Measurements from ENCODE around the gene DYRK4.

DNA sequence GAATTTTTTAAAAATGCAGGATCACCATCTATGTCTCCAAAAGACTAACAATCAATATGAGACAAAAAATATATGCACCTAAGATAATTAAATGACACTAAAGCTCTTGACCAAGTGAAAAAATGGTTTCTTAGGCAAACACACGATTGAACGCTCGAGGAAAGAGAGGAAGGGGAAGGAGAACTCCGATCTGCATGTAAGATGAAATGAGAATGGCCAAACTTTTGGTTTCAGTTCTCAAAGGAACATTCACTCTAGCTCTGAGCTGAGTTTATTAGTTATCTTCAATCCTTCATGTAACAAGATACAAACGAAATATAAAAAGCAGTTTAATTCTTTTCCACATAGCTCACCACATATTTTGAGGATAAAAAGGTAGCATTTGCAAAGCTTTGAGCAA, 2.8 kb downstream of the DYRK4 start:
- TF ChIP-seq ZNF274 (IDR thresholded peaks at IDR 0.05; ENCODE audit: low read depth, low read length) (no peak), SUZ12 (IDR thresholded peaks at IDR 0.05; ENCODE audit: extremely low read depth, insufficient read depth, insufficient read length) (no peak)

Measured in NT2/D1 (cell line).